K562 (cell line): ENCODE measurements around the gene ZNF749. TPM values are rescaled to one million over a fixed set of nuclear protein-coding genes. Genes with fewer than 3 reads are reported as not detected.

Source experiments
- ATF1 ChIP-seq, 2 experiments: fragments of 450-650 bp in 1 of 2; IDR thresholded peaks; 2 replicates each; pipeline ENCODE4 v1.6.1; 2016; ENCODE audit warnings: missing compliant biosample characterization in 1 of 2, missing genetic modification characterization in 1 of 2
- E2F5 ChIP-seq: sonication (generic); formaldehyde crosslinking; IDR thresholded peaks from 2 replicates; pipeline ENCODE4 v1.8.0; 2022; ENCODE audit warnings: mild to moderate bottlenecking, missing genetic modification reagents
- GTF3C2 ChIP-seq: IDR thresholded peaks from 3 replicates; pipeline ENCODE4 v1.6.1; 2011; ENCODE audit warnings: borderline replicate concordance, mild to moderate bottlenecking, moderate library complexity; ENCODE audit not compliant: insufficient read length; ENCODE audit errors: extremely low read depth
- HDAC2 ChIP-seq: fragments of 450-650 bp; IDR thresholded peaks from 2 replicates; pipeline ENCODE4 v1.6.1; 2016; ENCODE audit warnings: mild to moderate bottlenecking
- IRF2 ChIP-seq: sonication (generic); formaldehyde crosslinking; IDR thresholded peaks from 2 replicates; pipeline ENCODE4 v1.8.1; 2022; ENCODE audit warnings: mild to moderate bottlenecking, missing genetic modification reagents
- MAFF ChIP-seq: IDR thresholded peaks from 2 replicates; pipeline ENCODE4 v1.6.1; 2012; ENCODE audit warnings: low read length, improper control_type of control experiment
- NFE2 ChIP-seq: IDR thresholded peaks from 2 replicates; pipeline ENCODE4 v1.6.1; 2014; ENCODE audit warnings: antibody characterized with exemption, low read depth
- PATZ1 ChIP-seq: fragments of 250-450 bp; sonication (Bioruptor Pico); IDR thresholded peaks from 2 replicates; pipeline ENCODE4 v1.5.0; 2020; ENCODE audit warnings: mild to moderate bottlenecking, borderline replicate concordance
- PCBP1 ChIP-seq: fragments of 200-400 bp; formaldehyde crosslinking; IDR thresholded peaks from 2 replicates; pipeline ENCODE4 v1.6.1; 2018; ENCODE audit warnings: mild to moderate bottlenecking, low read depth, low read length; ENCODE audit not compliant: poor library complexity, severe bottlenecking
- STAT5B ChIP-seq: fragments of 250-450 bp; sonication (Bioruptor Pico); IDR thresholded peaks from 2 replicates; pipeline ENCODE4 v1.8.0; 2021; ENCODE audit warnings: mild to moderate bottlenecking, inconsistent platforms
- TARDBP ChIP-seq: fragments of 450-650 bp; IDR thresholded peaks from 2 replicates; pipeline ENCODE4 v1.6.1; 2016
- ZNF318 ChIP-seq, 2 experiments: fragments of 450-650 bp; IDR thresholded peaks; 2 replicates each; pipeline ENCODE4 v1.6.1; 2016; ENCODE audit warnings: mild to moderate bottlenecking in 2 of 2, borderline replicate concordance in 1 of 2, low read depth in 1 of 2, moderate library complexity in 1 of 2
- ZNF695 ChIP-seq: fragments of 450-650 bp; formaldehyde crosslinking; IDR thresholded peaks from 2 replicates; pipeline ENCODE4 v1.4.0; 2020; ENCODE audit warnings: mild to moderate bottlenecking, moderate library complexity
- polyA plus RNA-seq, 8 experiments: library from polyadenylated mRNA; depleted of rRNA in 4 of 8; stranded (reverse) in 5 of 8; unstranded in 3 of 8; fragments of >200 nt; fragmentation: Nextera tagmentation in 2 of 8; fragmentation: Illumina TruSeq in 1 of 8; extraction: Ambion mirVana in 2 of 8; extraction: Trizol in 1 of 8; gene quantifications; 2 replicates each; pipeline versions ENCODE4 v1.2.1 to v1.2.3, GENCODE V29; 2011 to 2014; ENCODE audit warnings: inconsistent platforms in 1 of 8, missing spikeins in 1 of 8
- total RNA-seq, 7 experiments: library from RNA; depleted of rRNA in 6 of 7; stranded (reverse); fragments of >200 nt in 6 of 7; fragmentation: Illumina TruSeq in 2 of 7; extraction: Trizol in 2 of 7; gene quantifications; 2 replicates each; pipeline versions ENCODE4 v1.2.1 to v1.2.3, GENCODE V29; 2011 to 2021; ENCODE audit warnings: low replicate concordance in 1 of 7

Gene ZNF749
- total and polyA plus RNA-seq, 9 of the 15 experiments (the other 6 are each of a cell fraction or from before 2014, with no cell fraction given), result 5.3 to 33.2 (median 15.0) TPM

- TF ChIP-seq E2F5 (CRISPR knock-in tag) (no peak), STAT5B (no peak), NFE2 (no peak), ATF1 (CRISPR knock-in tag; IDR thresholded peaks at IDR 0.05) (no peak), ATF1 (tag; IDR thresholded peaks at IDR 0.05) (peak; percentile 57), IRF2 (CRISPR knock-in tag) (no peak), PATZ1 (CRISPR knock-in tag) (no peak), ZNF695 (CRISPR knock-in tag) (no peak), ZNF318 (IDR thresholded peaks at IDR 0.05; ENCODE audit: borderline replicate concordance in 1 of 2, low read depth in 1 of 2) (no peak), TARDBP (no peak), GTF3C2 (no peak), PCBP1 (no peak), HDAC2 (no peak), MAFF (no peak)
These were observed 42.3 kb downstream of the ZNF749 start, which contains the start of gene ZNF772 (continued) for GRCh38 chr19:57477191-57478008.
